GM19452 (cell line): ENCODE data around the gene SMIM1.
"Not testable (repeated sequence)": the region's sequence is repeated elsewhere in the genome, so short reads cannot be mapped to it uniquely, and the experiment has no call there.

Source experiments
- ATAC-seq: cut with Tn5 transposase; IDR thresholded peaks from one replicate; pipeline ENCODE4 v1.9.1; 2021; ENCODE audit not compliant: unreplicated experiment

The SMIM1 gene

DNA sequence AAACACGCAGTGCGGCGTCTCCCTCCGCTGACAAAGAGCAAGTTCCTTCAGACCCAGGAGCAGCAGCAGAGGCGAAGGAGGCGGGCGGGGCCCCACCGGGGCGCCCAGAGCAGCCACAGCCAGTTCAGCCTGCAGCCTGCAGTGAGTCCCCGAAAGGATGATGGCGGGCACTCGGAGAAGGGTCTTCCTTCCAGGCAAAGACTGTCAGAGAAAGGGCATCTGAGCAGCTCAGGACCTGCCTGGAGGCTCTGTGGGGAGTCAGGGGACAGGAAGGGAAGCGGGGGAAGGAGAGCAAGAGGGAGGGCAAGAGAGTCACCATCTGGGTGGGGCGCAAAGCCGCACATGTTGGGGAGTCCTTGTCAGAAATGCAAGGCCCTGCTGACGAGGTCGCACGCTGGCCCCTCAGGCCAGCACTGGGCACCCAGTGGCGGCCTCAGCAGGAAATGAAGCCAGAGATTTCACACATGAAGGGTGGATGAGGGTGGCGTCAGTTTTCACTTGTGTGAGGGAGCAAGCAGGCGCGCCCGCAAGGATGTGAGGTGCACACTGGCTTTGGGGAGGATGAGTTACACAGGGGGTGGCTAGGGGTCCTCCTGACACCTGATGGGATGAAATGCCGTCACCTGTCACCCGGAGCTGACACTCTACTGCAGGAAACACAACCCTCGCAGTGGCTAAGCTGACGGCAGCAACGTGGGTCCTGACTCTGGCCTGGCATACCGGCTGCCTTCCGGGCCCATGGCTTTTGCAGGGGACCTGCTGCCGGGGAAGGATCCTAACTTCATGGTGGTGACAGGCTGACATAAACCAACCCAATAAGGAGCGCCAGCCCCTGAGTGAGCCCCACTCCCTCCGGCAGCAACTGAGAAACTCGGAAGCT lies 17.1 kb downstream of the SMIM1 start:
- no peak for ATAC-seq

DNA sequence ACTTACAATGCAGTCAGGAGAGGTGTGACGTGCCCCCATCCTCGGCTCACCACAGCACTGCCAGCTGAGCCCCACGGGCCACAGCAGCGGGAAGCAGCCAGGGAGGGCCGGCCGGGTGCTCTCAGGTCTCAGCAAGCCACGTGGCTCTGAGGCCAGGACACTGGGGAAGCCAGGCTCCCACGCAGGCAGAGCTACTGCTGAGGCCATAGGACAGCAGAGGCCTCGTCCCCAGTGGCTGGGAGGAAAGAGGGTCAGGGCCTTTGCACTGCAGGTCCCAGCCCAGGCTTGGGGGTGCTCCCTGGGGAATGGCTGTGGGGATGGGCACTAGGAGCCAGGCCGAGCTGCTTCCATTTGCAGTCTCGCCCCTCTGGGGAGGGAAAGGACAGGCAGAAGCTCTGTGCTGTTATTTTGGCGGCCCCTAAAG lies 18.0 kb downstream of the SMIM1 start:
- no peak for ATAC-seq

DNA sequence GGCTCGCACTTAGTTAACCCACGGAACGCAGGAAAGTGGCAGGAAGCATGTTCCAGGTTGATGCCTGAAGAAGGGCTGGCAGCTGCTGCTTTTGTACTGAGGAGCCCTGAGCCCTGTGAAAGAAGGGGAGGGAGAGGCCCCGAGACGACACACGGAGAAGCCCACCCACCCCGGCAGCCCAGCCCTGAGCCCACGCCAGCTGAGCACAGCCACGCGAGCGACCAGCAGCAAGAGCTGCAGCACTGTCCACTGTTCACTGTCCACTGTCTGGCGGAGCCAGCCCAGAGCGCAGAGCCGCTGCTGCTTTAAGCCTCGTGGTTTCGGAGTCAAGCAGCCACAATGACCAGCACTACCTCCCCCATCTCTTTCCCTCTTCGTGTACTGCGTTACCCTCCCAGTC lies 18.4 kb downstream of the SMIM1 start:
- no peak for ATAC-seq

DNA sequence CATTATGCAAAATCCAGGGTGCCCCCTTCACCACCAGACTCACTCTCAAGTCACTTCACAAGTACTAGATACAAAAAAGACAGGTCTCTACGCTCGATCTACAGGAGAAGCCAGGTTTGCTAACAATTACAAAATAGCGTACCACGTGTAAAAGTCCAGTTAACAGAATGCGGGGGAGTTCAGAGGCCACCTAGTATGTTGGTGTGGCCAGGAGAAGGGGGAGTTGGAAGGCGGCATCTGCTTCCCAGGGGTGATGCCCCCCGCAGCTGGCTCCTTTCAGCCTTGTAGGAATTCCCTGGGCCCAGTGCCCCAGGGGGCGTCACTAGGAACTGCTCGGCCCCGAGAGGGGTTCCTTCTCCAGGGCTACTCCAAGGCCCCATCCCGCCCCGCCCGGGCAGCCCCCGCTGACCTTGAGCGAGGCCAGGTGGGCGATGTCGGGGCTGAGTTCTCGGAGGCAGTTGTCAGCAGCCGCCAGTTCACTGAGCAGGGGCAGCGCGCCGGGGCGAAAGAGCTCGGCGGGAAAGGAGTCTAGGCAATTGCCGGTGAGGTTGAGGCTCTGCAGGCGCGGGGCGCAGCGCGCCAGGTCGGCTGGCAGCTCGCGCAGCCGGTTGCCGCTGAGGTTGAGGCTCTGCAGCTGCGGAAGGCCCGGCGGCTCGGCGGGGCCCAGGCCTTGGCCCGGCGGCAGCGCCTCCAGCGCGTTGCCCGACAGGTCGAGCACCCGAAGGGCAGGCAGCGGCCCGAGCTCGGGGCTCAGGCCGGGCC lies 23.1 kb downstream of the SMIM1 start:
- peak; percentile 26 for ATAC-seq

DNA sequence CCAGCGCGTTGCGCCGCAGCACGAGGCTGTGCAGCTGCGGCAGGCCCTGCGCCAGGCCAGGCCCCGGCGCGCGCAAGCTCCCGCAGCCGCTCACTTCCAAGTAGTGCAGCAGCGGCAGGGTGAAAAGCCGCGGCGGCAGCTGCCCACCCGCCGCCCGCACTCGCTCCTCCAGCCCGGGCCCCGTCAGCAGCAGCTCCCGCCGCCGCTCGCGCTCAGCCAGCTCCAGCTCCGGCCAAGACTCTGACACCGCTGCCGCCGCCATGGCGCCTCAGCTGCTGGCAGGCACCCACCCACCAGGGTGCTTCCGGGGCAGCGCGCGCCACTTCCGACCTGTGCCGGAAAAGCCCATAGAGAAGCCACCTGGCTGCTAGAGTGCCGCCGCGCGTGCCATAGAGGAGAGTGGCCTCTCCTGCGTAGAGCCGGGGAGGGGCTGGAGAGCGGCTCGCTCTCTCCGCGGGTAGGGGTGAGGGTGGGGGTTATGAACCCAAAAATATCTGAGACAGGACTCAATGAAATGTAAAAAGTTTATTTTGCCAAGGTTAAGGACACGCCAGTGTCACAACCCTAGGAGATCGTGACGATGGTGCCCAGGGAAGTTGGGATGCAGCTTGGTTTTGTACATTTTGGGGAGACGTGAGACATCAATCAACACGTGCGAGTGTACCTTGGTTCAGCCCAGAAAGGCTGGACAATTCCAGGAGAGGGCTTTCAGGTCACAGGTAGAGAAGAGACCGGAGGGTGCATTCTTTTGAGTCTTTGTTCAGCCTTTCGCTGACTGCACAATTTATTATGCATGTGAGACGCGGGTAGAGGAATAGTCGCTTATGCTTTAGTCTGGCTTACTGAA lies 23.9 kb downstream of the SMIM1 start, which contains the start of gene LRRC47:
TSS of gene LRRC47 (minus strand) at position 284 of the 847 bp plus-strand sequence. CDS start at position 262, 22 bp downstream.
- ATAC-seq, result peak; percentile 98

DNA sequence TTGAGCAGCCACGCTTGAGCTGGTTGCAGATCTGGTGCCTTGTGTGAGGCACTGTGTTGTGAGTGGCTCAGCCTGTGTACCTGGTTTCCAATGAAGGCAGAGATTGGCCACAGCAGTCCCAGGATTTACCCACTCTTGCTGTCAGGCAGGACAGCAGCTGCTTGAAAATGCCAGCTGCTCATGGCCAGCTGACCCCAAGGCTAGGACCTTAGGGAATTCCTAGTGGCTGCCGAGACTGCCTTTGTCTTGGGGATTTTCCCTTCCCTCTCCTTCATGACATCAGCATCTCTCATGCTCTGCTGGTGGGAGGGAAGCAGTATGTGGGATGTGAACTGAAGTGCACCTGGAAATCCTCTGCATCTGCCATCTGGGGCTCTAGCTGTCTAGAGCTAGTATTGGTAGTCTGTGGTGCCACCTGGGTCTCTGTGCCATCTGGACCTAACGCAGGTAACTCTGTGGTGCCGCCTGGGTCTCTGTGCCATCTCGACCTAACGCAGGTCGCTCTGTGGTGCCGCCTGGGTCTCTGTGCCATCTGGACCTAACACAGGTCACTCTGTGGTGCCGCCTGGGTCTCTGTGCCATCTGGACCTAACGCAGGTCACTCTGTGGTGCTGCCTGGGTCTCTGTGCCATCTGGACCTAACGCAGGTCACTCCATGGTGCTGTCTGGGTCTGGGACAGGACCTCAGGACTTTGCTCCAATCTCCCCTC lies 27.6 kb downstream of the SMIM1 start:
- no peak for ATAC-seq

DNA sequence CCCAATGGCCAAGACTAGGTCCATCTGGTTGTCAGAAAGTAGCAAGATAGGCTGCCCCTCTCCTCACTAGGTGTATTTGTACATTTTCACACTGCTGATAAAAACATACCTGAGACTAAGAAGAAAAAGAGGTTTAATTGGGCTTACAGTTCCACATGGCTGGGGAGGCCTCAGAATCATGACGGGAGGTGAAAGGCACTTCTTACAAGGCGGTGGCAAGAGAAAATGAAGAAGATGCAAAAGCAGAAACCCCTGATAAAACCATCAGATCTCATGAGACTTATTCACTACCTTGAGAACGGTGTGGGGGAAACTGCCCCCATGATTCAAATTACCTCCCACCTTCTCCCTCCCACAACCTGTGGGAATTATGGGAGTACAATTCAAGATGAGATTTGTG lies 28.2 kb downstream of the SMIM1 start:
- ATAC-seq, result not testable (repeated sequence)

DNA sequence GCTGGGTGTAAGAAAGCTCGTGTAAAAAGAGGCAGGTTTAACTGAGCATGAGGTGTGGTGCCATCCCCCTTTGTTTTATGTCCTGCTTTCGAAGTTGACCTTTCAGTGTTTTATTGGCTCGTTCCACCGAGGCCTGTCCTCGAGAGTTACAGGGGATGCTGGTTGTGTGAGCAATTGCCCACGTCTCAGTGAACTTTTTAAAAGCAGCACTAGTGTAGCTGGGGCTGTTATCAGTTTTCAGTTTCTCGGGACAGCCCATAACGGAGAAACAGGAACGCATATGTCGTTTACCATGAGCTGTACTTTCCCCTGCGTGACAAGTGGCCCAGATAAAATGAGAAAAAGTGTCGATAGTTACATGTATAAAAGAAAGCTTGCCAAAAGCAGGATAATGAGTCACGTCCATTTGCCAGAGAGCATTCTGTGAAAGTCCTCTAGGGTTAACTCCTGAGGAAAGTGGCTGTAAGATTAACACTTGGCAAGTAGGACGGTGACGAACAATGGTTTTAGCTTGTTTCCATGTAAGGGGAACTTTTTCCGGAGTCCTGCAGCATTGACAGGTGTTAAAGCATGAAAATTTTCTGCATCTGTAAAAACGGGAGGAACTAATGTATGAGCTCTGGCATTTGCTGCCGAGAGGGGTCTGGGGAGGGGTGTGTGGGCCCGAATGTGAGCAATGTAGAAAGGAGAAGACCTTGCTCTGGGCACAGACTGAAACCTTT lies 31.5 kb downstream of the SMIM1 start:
- no peak for ATAC-seq

DNA sequence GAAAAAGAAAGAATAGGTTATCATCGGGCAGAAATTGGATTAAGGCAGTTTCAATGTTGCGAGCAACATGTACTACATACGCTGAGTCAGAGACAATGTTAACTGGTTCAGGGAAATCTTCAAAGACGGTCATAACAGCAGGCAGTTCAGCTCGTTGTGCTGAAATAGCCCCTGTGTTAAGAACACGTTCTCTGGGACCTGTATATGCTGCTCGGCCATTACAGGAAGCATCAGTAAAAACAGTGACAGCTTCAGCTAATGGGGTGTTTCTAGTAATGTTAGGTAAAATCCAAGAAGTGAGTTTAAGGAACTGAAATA lies 32.0 kb downstream of the SMIM1 start:
- not testable (repeated sequence) for ATAC-seq

DNA sequence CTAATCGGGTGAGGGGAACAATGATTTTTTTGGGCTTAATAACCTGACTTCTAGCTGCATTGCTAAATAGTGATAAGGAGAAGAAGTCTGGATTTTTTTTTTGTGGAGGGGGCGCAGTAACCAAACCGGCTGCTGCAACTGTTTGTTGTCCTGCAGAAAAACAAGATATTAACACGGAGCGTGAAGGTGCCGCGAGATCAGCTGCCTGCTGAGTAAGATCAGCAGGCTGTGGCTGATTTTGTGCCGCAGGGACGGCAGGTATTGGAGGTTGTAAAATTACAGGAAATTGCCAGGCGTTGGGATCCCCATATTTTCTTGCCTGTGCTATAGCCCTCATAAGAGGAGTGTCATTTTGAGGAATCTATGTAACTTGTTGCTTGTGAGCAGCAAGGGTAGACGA lies 32.5 kb downstream of the SMIM1 start:
- no peak for ATAC-seq

DNA sequence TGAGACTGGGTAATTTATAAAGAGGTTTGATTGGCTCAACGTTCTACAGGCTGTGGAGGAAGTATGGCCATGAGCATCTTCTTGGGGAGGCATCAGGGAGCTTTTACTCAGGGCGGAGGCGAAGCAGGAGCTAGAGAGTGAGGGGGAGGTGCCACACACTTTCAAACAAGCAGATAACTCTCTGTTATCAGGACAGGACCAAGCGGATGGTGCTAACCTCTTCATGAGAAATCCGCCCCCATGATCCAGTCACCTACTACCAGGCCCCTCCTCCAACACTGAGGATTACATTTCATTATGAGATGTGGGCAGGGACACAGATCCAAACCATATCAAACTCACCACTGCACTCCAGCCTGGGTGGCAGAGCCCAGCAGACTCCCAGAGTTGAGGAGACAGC lies 35.2 kb downstream of the SMIM1 start:
- ATAC-seq, result no peak

DNA sequence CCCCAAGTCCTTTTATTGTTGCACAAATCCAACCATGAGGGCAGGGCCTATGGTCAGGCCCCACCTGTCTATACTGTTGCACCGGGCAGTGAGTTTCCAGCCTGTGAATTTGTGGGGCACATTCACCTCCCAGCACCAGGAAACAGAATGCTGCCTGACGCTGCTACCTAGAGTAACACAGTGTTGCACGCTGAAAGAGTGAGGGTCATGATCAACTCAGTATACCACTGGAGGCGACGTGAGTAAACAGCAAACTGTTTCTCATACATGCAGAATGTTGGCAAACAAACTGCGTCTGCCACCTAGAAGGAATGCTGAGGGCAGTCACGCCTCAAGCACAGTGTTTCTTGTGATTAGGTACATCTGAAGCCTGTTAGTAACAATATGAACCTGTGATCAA lies 37.1 kb downstream of the SMIM1 start:
- ATAC-seq, result no peak

DNA sequence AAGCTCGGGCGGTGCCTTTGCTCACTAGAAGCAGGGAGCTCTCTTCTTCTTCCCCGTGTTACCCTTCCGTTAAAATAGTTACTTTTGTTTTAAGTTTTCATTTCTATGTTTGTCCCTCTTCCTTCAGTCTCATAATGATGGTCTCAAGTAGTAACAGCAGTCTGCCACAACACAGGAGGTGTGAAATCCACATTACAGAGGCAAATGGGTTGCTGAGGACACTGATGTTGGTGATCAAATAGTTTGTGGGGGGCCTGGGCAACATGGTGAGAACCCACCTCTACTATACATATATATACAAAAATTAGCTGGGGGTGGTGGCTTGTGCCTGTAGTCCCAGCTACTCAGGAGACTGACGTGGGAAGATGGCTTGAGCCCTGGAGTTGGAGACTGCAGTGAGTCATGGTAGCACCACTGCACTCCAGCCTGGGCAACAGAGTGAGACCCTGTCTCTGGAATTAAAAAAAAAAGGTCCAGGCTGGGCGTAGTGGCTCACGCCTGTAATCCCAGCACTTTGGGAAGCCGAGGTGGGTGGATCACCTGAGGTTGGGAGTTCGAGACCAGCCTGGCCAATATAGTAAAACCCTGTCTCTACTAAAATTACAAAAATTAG lies 37.7 kb downstream of the SMIM1 start:
- not testable (repeated sequence) for ATAC-seq

DNA sequence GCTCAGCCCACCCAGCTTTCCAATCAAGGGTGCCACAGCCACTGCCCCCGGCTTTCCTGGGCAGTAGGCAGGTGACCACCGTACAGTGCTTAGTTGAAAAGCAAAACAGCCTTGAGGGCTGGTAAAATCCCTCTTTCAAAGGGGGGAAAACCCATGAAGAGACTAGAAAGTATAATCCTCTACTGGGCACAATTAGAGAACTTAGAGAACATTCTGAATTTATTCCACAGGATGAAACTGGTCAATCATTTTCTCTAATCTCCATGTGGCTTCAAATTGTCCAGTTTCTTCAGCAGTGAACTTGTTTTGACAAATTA lies 39.0 kb downstream of the SMIM1 start:
- no peak for ATAC-seq

DNA sequence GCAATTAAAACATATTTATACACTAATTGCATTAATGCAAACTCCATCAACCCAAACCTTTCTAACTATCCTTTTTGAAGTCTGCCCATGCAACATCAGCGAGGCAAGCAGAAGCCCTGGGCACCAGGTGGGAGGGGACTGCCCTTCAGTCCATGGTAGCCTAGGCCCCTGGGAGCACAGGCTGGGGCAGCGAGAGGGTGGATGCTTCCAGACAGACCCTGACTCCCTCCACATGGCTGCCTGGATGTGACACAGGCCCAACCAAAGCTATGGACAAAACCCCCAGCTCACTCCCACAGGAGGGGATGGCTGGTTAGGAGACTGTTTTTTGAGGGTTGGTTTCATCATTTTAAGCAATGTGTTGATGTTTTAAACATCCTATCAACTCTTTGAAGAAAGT lies 41.5 kb downstream of the SMIM1 start:
- no peak for ATAC-seq

DNA sequence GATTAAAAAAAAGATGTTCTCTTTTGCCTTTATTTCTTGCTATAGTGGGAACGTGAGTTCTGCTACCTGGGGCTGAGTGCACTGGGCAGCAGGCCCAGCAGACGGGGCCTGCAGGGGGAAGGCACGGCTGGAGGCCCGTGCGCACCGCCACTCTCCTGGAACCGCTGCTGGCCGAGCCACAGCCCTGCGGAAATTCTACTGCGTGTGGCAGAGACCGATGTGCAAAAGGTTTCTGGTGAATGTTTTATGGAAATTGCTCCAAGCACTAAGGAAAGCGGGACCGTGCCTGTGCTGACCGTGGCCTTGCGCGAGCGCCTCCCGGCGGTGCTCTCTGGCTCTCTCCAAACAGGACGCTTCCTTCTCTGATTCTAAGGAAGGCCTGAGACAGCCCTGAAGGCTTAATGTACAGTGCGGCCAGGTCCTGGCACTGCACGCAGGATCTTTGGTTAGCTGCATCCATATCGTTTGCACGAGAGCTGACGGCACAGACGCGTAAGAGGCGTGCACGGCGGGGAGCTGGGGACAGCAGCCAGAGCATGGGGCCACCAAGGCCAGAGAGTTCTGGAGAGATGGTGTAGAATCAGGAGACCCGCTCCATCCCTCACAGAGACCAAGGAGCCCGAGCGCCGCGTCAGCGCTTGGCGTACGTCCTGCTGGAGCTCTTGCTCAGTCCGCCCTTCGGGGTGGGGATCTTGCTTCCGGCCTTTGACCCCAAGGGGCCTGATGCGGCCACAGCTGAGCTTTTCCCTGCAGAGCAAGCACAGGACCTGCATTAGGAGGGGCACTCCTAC lies 42.4 kb downstream of the SMIM1 start:
- ATAC-seq, result no peak

DNA sequence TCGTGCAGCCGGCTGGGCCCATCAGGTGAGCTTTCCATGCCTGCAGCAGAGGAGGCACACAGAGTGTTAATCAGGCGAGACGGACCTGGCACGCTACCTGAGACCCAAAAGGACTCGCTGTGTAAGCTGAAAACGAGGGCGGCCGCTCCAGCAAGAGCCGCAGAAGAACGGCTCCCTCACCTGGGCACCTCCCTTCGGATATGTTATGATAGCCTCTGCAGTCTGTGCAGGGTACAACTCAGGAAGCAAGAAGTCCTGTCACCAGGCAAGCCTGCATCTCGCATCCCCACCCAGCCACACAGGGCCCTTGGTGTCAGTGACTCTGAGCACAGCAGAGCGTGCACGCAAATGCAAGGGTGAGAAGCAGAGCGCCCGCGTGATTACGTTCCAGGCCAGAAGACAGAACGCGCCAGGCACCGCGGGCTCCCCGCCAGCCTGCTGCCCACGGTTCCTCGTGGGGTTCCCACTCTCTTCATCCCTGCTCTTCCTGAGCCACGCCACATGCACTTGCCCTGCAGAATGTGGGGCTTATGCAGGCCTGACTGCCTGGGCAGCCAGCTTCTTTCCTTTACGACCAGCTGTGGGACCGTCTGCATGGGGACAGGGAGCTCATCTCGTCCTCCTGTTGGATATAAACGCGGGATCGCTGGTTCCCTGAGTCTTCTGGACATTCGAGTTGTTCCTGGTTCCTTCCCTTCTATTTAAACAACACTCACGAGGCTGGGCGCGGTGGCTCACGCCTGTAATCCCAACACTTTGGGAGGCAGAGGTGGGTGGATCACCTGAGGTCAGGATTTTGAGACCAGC lies 44.0 kb downstream of the SMIM1 start:
- no peak for ATAC-seq

DNA sequence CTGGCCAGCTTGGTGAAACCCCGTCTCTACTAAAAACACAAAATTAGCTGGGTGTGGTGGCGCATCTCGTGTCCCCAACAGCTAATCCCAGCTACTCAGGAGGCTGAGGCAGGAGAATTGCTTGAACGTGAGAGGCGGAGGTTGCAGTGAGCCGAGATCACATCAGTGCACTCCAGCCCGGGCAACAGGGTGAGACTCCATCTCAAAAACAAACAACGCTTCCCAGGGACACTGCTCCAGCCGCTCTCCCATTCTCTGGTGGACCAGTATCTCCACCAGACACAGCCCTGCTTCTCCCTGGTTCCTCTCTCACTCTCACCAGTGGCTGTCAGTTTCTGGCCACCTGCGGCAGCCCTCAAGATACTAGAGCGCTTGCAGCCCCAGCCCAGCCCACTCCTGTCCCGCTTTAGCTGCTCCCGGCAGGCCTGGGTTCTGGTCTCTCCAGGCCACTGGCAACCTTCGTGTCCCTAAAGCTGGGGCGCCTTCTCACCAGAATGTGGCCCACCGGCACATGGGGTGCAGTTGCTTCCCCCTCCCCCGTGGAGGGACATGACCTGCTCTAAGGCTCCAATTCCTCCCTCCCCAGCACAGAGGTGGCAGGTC lies 44.7 kb downstream of the SMIM1 start:
- no peak for ATAC-seq
